HuH-7.5 (cell line): ENCODE measurements around the gene TNK2.
A peak's percentile ranks its signal among the peaks of the same experiment; 100 is the strongest.

Experiments
- DNase-seq: peaks from one replicate; pipeline ENCODE4 v3.0.0; 2011; ENCODE audit warnings: low spot score

TNK2 gene

GRCh38 chr3:195899701-195900435, 8.5 kb downstream of the TNK2 start:
- no peak for DNase-seq

DNA sequence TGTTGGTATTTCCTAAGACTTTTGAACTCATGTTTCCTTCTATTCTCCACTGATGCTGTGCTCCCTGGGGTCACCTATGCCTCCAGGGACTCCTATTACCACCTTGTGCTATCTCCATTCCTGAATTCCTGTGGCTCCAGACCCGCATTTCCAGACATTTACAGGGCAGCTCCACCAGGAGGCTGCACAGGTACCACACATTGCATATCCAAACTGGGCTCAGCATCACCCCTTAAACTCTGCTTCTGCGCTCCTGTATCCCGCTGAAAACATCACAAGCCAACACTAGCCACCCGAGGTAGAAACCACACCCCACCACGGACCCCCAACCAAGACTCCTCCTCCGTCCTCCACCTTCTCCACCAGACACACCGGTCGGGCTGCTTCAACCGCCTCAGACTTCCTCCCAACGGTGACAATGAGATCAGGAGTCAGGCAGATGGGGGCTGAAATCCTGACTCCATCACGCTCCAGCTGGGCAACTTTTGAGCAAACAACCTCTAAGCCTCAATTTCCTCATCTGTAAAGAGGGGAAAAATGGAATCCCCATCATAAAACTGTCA, 10.4 kb downstream of the TNK2 start:
- no peak for DNase-seq

DNA sequence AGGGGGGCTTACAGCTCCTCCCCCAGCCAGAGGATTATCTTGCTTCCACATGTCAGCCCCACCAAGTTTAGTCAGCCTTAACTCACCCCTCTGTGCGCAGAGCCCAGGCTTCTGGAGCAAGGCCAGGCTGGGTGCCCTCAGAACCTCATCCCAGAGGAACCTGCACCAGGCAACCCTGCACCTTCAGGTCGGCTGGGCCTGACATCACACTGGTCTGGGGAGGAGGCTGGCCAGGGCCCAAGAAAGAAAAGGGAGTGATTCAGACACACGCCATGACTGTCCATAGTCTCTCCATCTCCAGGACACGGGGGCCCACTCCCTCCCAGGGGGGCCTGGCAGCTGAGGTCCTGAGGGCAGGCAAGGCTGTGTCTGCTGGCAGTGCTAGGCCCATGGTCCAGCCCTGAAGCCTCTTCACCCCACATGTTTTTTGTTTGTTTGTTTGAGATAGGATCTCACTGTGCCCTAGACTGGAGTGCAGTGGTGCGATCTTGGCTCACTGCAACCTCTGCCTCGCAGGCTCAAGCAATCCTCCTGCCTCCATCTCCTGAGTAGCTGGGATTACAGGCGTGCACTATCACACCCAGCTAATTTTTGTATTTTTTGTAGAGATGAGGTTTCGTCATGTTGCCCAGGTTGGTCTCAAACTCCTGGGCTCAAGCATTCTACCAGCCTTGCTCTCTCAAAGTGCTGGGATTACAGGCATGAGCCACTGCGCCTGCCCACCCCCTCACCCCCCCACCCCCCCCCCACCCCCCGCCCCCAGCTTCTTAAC, 11.1 kb downstream of the TNK2 start:
- DNase-seq: no peak

- no peak for DNase-seq
Measured at GRCh38 chr3:195896361-195897080, 11.8 kb downstream of the TNK2 start.

- DNase-seq: peak; percentile 63
Measured at GRCh38 chr3:195895861-195896360, 12.4 kb downstream of the TNK2 start.

GRCh38 chr3:195895078-195895860, 13.1 kb downstream of the TNK2 start:
- peak; percentile 80 for DNase-seq

- no peak for DNase-seq
Measured at GRCh38 chr3:195893916-195894465, 14.4 kb downstream of the TNK2 start.

DNA sequence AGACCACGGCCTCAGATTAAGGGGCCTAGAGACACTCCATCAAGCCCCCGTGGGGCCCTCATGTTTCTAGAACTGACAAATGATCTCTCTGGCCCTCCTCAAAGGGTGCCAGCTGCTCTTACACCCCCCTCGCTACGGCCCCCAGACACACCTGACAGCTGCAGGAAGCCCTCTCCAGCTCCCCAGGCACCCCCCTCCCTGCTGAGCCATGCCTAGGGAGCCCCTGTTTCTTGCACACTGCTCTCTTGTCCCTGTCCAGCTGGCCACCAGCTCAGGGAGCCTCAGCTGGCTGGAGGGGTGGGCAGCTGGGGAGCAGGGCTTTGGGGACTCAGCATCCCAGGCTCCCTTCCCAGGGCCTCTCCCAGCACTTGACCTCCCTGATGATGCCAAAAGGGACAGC, 14.8 kb downstream of the TNK2 start:
- DNase-seq: no peak

DNA sequence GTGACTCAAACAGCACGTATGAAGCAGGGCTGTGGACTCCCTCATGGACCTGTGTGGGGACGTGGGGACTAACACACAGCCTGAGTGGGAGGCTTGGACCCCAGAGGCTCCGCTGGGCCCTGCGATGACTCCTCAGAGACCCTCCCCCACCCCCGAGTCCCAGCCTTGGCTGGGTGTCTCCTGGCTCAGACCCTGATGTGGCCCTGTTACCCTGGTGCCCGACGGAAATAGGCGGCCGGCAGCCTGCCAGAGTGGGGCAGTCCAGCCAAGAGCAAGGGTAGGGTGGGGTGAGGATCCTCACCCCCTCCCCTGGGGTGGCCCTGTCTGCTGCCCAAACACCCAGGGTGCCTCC, 15.3 kb downstream of the TNK2 start:
- no peak for DNase-seq

DNA sequence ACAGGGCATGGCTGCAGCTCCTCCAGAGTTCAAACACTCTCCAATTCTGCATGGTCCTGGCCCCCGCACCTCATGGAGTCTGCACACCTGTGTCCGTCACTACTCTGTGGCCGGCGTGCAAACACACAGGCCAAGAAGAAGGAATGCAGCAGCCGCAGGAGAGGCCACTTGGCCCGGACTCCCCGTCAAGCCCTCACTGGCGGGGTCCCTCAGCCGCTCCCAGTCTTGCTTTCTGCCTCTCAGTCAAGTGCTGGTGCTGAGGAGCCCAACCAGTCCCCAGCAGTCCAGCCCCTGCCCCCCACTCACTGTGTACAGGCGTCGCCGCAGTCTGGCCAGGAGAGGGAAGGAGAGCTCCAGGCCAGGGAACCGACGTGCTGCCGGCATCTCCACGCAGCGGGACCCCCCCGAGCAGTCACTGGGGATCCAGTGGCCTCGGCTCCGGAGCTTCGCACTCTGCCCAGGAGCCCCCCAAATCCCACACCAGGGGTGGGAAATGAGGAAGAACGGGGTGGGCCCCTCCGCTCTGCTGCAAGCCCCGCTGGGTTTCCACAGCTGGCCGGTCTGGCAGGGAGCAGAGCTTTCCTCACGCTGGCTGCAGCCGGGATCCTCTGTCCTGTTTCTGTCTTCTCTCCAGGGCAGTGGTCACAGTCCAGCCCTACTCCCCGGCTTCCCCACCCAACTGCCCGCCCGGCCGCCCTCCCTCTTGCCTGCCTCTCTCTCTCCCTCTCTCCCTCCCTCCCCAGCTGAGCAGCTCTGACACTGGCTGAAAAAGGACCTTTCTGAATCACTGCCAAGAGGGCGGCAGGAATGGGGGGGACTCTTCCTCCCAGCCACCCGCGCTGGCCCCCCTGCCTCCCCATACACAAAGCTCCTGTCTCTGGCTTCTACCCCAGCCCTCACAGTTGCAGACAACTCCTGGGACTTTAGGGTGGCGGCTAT, 16.0 kb downstream of the TNK2 start:
- DNase-seq: no peak

DNA sequence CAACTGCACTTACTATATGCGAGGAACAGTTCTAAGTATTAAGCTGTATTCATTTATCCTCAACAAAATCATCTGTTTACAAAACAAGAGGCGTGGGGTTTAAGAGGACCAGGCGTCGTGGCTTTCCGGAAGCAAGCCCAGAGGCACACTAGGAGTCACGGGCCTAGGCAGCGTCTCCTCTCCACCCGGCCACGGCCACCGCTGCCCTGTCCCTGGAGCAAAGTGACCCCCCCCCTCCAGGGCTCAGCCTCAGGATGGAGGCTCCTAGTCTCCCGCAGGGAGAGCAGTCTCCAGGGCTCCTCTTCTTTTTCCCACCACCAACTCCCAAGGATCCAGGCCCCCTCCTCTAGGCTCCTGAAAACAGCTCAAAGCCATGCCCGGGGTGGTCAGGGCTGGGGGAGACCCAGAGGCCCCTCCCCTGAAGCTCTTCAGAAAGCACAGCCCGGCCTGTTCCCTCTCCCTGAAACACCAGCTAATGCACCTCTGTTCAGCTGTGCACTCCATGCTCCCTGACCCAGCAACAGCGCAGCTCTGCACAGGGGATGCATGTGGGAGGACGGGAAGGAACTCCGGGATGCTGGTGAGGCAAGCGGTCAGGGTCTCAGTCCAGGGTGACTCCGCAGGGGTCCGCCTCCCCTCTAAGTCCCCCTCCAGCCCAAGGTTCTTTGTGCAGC, 16.8 kb downstream of the TNK2 start:
- DNase-seq: no peak

- no peak for DNase-seq
Measured at GRCh38 chr3:195889870-195890295, 18.5 kb downstream of the TNK2 start.

DNA sequence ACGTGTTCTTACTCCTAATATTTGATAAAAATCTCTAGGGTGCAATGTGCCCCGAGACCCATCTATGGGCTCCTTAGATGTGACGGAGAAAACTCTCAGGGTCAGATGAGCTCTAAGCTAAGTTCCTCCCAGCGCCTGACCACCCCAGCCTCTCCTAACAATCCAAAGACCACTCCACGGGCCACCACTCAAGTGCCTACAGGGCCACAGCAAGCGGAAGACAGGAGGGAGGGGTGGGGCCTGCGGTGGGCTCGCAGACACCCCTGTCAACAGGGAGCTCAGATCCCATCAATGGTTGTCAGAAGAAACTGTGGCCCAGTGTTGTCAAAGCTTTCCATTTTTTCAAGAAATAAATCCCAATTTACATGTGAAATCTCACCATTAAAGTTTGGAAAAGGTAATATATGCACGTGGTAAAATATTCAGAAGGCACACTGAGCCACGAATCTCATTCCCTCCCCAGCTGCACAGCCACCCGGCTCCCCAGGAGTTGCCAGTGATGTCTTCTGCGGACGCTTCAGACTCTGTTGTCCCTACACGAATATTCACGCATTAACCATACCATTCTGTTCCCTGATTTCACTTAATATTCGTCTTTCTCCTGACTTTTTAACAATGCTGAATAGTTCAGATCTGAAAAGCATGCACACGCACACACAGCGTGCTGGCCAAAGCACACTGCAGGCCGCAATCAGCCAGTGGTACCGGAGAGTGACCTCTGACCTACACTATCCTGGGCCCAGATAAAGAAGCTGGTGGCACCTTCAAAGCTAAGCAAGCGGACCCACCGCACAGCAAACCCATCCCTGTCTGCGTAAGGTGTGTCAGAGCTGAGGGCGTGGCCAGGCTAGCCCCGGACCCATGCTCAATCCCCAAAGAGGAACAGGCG, 19.1 kb downstream of the TNK2 start:
- no peak for DNase-seq

DNA sequence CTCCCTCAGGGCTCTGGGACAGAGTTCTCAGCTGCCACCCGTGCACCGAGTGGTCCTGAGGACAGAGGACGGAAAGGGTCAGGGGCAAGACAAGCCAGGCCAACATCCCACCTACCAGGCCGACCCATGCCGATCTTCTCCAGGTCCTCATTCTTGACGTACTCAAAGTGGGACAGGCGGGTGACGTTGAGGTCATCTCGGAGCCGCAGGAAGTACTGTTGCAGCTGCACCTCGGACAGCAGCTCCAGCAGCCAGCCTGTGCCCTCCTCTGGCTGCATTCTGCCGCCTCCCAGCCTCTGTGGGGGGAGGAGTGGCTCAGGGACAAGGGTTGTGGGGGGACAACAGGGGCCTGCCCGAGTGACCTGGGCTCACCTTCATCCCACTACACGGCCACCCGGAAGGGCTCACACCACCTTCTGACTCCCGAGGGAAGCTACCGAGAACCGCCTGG, 20.0 kb downstream of the TNK2 start:
- no peak for DNase-seq

DNA sequence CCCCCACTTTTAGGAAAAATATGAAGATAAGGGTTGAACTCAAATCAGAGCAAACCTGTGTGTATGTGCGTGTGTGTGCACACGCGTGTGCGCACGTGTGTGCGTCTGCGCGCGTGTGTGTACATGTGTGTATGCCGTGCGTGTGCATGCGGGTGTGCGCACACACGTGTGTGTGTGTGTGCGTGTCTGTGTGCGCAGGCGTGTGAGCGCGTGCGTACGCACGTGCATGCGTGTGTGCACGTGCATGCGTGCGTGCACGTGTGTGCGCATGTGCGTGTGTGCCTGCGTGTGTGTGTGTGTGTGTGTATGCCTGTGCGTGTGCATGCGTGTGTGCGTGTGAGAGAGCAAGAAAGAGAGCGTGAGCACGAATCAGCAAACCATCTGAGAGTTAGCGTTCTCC, 20.7 kb downstream of the TNK2 start:
- no peak for DNase-seq

GRCh38 chr3:195886181-195887141, 21.9 kb downstream of the TNK2 start:
- no peak for DNase-seq
